Osteocyte (in vitro differentiated cells): ENCODE measurements around the gene SPHKAP. TPM values are rescaled to one million over a fixed set of nuclear protein-coding genes. Genes with fewer than 3 reads are reported as not detected.

Experiments
- DNase-seq: peaks from one replicate; pipeline ENCODE4 v3.0.0; 2021; ENCODE audit warnings: mixed read lengths; ENCODE audit not compliant: unreplicated experiment; ENCODE audit errors: extremely low spot score
- H3K27ac Mint-ChIP-seq: one replicate; pipeline ENCODE4 v1.8.0; 2021; ENCODE audit warnings: mild to moderate bottlenecking, mixed read lengths; ENCODE audit not compliant: unreplicated experiment
- H3K27me3 Mint-ChIP-seq: one replicate; pipeline ENCODE4 v1.8.0; 2021; ENCODE audit warnings: mixed read lengths; ENCODE audit not compliant: unreplicated experiment
- H3K36me3 Mint-ChIP-seq: one replicate; pipeline ENCODE4 v1.8.0; 2021; ENCODE audit warnings: mixed read lengths; ENCODE audit not compliant: unreplicated experiment
- H3K4me1 Mint-ChIP-seq: one replicate; pipeline ENCODE4 v1.8.0; 2021; ENCODE audit warnings: mixed read lengths; ENCODE audit not compliant: unreplicated experiment
- H3K4me3 Mint-ChIP-seq: one replicate; pipeline ENCODE4 v1.8.0; 2021; ENCODE audit warnings: mild to moderate bottlenecking, moderate library complexity, mixed read lengths; ENCODE audit not compliant: unreplicated experiment
- H3K9me3 Mint-ChIP-seq: one replicate; pipeline ENCODE4 v1.8.0; 2021; ENCODE audit warnings: mixed read lengths; ENCODE audit not compliant: unreplicated experiment
- total RNA-seq: library from RNA; stranded (reverse); gene quantifications from 2 replicates; pipeline ENCODE4 v1.2.1, GENCODE V29; 2021
- TF ChIP-seq, protein P1 (sequence below): fragments of 200-600 bp; sonication (generic); IDR thresholded peaks from 2 replicates; pipeline ENCODE4 v1.5.0; 2021; ENCODE audit warnings: antibody characterized with exemption, mild to moderate bottlenecking, moderate library complexity

The SPHKAP gene
- total RNA-seq, 1 donor from 2014 or later = not detected

DNA sequence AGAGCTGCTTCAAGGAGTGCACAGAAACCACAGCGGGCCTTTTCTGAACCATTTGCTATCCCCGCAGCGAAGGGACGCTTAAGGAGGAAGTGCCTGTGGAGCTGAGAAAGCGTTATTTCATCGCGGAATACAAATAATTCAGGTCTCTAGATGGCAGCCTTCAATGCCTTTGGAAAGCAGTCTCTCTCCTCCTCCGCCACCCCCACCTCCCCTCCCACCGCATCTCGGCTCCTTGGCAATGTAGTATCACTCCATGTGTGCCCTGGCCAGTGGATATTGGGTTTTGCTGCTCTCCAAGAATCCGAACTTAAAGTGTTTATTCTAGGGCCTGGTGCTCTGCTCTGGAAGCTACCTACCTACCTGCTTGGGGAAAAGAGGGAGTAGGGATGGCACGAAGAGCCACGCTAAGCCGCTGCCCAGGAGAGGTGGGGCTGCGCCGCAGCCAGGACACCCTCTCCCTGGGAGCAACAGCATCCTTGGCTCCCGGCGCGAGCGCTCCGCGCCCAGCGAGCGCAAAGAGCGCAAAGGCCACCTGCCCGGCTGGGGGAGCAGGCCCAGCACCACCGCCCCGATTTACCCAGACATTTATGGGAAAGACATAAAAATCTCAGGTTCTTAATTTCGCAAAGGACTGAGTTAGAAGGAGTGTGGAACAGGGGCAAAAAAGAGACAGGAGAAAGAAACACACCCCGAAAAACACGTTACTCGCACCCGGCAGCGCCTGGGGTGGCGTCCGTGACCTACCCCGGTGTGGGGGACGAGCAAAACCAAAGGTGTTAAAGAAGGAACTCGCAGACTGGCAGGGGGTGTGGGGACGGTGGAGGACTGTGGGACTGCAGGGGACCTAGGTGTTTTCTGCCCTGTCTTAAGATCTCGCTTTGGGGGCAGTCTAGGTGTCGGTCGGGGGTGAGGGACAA, 1.0 kb downstream of the SPHKAP start:
- no peak overlapping the region for H3K27ac Mint-ChIP-seq

GRCh38 chr2:228167290-228167689, 14.2 kb downstream of the SPHKAP start:
- peaks cover 6% of the 10 kb centered on the region for H3K9me3 Mint-ChIP-seq
- H3K27me3 Mint-ChIP-seq = no peaks in the 10 kb centered on the region
- H3K27ac Mint-ChIP-seq = no peak overlapping the region
- no peaks in the 10 kb centered on the region for H3K36me3 Mint-ChIP-seq
- no peak overlapping the region for H3K4me3 Mint-ChIP-seq
- no peak for DNase-seq
- TF ChIP-seq, protein P1, sequence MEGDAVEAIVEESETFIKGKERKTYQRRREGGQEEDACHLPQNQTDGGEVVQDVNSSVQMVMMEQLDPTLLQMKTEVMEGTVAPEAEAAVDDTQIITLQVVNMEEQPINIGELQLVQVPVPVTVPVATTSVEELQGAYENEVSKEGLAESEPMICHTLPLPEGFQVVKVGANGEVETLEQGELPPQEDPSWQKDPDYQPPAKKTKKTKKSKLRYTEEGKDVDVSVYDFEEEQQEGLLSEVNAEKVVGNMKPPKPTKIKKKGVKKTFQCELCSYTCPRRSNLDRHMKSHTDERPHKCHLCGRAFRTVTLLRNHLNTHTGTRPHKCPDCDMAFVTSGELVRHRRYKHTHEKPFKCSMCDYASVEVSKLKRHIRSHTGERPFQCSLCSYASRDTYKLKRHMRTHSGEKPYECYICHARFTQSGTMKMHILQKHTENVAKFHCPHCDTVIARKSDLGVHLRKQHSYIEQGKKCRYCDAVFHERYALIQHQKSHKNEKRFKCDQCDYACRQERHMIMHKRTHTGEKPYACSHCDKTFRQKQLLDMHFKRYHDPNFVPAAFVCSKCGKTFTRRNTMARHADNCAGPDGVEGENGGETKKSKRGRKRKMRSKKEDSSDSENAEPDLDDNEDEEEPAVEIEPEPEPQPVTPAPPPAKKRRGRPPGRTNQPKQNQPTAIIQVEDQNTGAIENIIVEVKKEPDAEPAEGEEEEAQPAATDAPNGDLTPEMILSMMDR = no peak
- H3K4me1 Mint-ChIP-seq = no peaks in the 10 kb centered on the region

More for the DNA sequence above, 1.0 kb downstream of the SPHKAP start:
- H3K36me3 Mint-ChIP-seq = no peaks in the 10 kb centered on the region
- H3K4me1 Mint-ChIP-seq = no peaks in the 10 kb centered on the region
- no peak for DNase-seq
- H3K4me3 Mint-ChIP-seq = no peak overlapping the region
- peaks cover 9% of the 10 kb centered on the region for H3K9me3 Mint-ChIP-seq
- TF ChIP-seq, protein P1 = no peak
- H3K27me3 Mint-ChIP-seq = peaks cover 28% of the 10 kb centered on the region

DNA sequence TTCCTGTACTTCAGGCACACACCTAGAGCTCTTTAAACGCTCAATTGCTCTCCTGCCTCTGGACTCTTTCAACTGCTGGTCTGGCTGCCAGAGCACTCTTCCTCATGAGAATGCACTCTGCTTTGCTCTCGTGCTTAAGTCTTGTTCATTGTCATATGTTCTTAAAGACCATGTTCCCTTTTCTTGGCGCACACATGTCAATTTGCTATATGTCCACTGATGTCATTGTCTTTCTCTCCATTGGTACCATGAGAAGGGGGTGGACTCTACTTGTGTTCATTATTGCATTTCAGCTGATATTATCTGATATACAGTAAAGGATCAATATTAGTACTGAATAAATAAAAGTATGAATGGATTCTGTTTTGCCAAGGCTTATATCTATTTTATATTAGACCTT, 16.8 kb downstream of the SPHKAP start:
- H3K27me3 Mint-ChIP-seq = no peaks in the 10 kb centered on the region
- no peak overlapping the region for H3K27ac Mint-ChIP-seq
- no peaks in the 10 kb centered on the region for H3K4me1 Mint-ChIP-seq
- TF ChIP-seq, protein P1 = no peak
- DNase-seq = no peak
- no peaks in the 10 kb centered on the region for H3K36me3 Mint-ChIP-seq
- H3K9me3 Mint-ChIP-seq = peaks cover 7% of the 10 kb centered on the region
- no peak overlapping the region for H3K4me3 Mint-ChIP-seq

DNA sequence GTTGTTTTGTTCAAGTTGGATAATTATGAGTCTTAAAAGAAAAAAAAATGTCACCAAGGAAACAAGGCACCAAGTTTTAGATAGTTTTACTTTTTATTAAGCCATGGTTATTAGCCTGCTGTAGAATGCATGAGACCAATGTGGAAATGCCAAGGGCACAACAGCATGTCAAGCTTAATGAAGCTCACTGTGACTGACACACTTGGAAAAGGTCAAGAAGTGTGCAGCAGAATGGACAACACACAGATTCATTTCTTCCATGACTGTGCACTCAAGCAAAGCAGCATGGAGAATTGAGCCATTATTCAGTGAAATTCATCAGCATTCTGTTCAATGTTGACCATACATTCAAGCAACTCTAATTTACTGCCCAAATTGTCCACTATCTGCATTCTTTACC, 23.6 kb downstream of the SPHKAP start:
- Mint-ChIP-seq H3K27ac (no peak overlapping the region), H3K9me3 (peaks cover 5% of the 10 kb centered on the region)

DNA sequence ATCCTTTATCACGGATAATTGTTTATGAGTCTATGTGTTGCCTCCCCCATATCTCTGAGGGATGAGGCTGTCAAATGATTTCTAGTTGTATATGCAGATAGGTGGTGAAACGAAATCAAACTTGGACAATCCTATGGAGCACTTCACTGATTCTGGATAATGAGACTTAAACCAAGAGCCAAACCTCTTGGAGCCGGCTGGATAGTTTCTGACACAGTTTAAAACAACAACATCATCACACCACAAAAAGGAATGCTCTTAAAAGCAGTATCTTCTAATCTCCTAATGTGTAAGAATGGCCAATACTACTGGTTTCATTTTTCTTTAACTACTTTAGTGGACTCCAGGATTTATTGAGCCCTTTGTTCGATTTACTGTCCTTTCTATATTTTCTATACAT, 36.5 kb downstream of the SPHKAP start:
- H3K9me3 Mint-ChIP-seq = no peaks in the 10 kb centered on the region
- H3K36me3 Mint-ChIP-seq = no peaks in the 10 kb centered on the region
- no peaks in the 10 kb centered on the region for H3K4me1 Mint-ChIP-seq
- H3K27ac Mint-ChIP-seq = no peak overlapping the region
- no peak for DNase-seq
- TF ChIP-seq, protein P1 = no peak
- H3K4me3 Mint-ChIP-seq = no peak overlapping the region
- H3K27me3 Mint-ChIP-seq = no peaks in the 10 kb centered on the region

More for the DNA sequence above, 23.6 kb downstream of the SPHKAP start:
- H3K4me3 Mint-ChIP-seq = no peak overlapping the region
- H3K4me1 Mint-ChIP-seq = no peaks in the 10 kb centered on the region
- TF ChIP-seq, protein P1 = no peak
- H3K36me3 Mint-ChIP-seq = no peaks in the 10 kb centered on the region
- DNase-seq = no peak
- H3K27me3 Mint-ChIP-seq = no peaks in the 10 kb centered on the region
